Mammary epithelial cell (primary cell): ENCODE measurements around the gene FCRL3.

Experiments
- EZH2 ChIP-seq: IDR thresholded peaks from 2 replicates; pipeline ENCODE4 v1.6.1; 2012; ENCODE audit warnings: low read length, inconsistent platforms, borderline replicate concordance
- TF ChIP-seq, protein P1 (sequence below), 2 donors: IDR thresholded peaks in 1 of 2; conservative IDR thresholded peaks in 1 of 2; 2 replicates each; pipeline ENCODE4 v1.5.1; 2011 to 2012; ENCODE audit warnings: inconsistent platforms in 2 of 2, low read length in 2 of 2, mild to moderate bottlenecking in 2 of 2, control low read depth in 1 of 2, low read depth in 1 of 2; ENCODE audit not compliant: insufficient read depth in 1 of 2; ENCODE audit errors: extremely low read depth in 1 of 2

GRCh38 chr1:157682710-157683437, 17.7 kb downstream of the FCRL3 start:
- TF ChIP-seq, protein P1, sequence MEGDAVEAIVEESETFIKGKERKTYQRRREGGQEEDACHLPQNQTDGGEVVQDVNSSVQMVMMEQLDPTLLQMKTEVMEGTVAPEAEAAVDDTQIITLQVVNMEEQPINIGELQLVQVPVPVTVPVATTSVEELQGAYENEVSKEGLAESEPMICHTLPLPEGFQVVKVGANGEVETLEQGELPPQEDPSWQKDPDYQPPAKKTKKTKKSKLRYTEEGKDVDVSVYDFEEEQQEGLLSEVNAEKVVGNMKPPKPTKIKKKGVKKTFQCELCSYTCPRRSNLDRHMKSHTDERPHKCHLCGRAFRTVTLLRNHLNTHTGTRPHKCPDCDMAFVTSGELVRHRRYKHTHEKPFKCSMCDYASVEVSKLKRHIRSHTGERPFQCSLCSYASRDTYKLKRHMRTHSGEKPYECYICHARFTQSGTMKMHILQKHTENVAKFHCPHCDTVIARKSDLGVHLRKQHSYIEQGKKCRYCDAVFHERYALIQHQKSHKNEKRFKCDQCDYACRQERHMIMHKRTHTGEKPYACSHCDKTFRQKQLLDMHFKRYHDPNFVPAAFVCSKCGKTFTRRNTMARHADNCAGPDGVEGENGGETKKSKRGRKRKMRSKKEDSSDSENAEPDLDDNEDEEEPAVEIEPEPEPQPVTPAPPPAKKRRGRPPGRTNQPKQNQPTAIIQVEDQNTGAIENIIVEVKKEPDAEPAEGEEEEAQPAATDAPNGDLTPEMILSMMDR (conservative IDR thresholded peaks at IDR 0.05 in 1 of 2, IDR thresholded peaks at IDR 0.05 in 1 of 2; ENCODE audit: extremely low read depth in 1 of 2, insufficient read depth in 1 of 2, low read depth in 1 of 2, low read length in 2 of 2): no peak
- TF ChIP-seq EZH2: no peak
